Karpas-422 (cell line): ENCODE results near the gene TAGLN. TPM values are rescaled to one million over a fixed set of nuclear protein-coding genes. Genes with fewer than 3 reads are reported as not detected.

Source experiments
- DNase-seq: peaks from one replicate; pipeline ENCODE4 v3.0.0-alpha.2; 2015
- H2AFZ ChIP-seq: fragments of 200-600 bp; sonication (generic); 2 replicates; pipeline ENCODE4 v1.6.1; 2014; ENCODE audit warnings: antibody characterized with exemption, low read length, mixed read lengths
- H3K27ac ChIP-seq: fragments of 200-600 bp; sonication (generic); 2 replicates; pipeline ENCODE4 v1.5.1; 2014; ENCODE audit warnings: mild to moderate bottlenecking, low read length, moderate library complexity
- H3K27me3 ChIP-seq: fragments of 200-600 bp; sonication (generic); 2 replicates; pipeline ENCODE4 v1.6.1; 2014; ENCODE audit warnings: low read length, mixed read lengths
- H3K36me3 ChIP-seq: fragments of 200-600 bp; sonication (generic); 2 replicates; pipeline ENCODE4 v1.6.1; 2014; ENCODE audit warnings: low read length, mixed read lengths; ENCODE audit not compliant: insufficient read depth
- H3K4me1 ChIP-seq: fragments of 200-600 bp; sonication (generic); 2 replicates; pipeline ENCODE4 v1.6.1; 2014; ENCODE audit warnings: mild to moderate bottlenecking, low read length, mixed read lengths
- H3K4me2 ChIP-seq: fragments of 200-600 bp; sonication (generic); 2 replicates; pipeline ENCODE4 v1.6.1; 2014; ENCODE audit warnings: low read length, low read depth, mild to moderate bottlenecking; ENCODE audit not compliant: poor library complexity, severe bottlenecking
- H3K4me3 ChIP-seq: fragments of 200-600 bp; sonication (generic); 2 replicates; pipeline ENCODE4 v1.5.1; 2014; ENCODE audit warnings: mild to moderate bottlenecking, antibody characterized with exemption, low read length, mixed read lengths
- H3K79me2 ChIP-seq: fragments of 200-600 bp; sonication (generic); 2 replicates; pipeline ENCODE4 v1.6.1; 2014; ENCODE audit warnings: mild to moderate bottlenecking, low read length, mixed read lengths
- H3K9ac ChIP-seq: fragments of 200-600 bp; sonication (generic); 2 replicates; pipeline ENCODE4 v1.6.0; 2014; ENCODE audit warnings: low read length
- H3K9me2 ChIP-seq: fragments of 200-600 bp; sonication (generic), shearing (Covaris generic); replicated peaks from 2 replicates; pipeline ENCODE4 v1.6.0; 2014; ENCODE audit warnings: mild to moderate bottlenecking, low read length, moderate library complexity; ENCODE audit not compliant: insufficient read depth
- H3K9me3 ChIP-seq: fragments of 300-700, 200-600 bp; sonication (generic); 2 replicates; pipeline ENCODE4 v1.6.1; 2014; ENCODE audit warnings: low read length, mixed read lengths
- H4K20me1 ChIP-seq: fragments of 200-600 bp; sonication (generic); 2 replicates; pipeline ENCODE4 v1.6.1; 2014; ENCODE audit warnings: mild to moderate bottlenecking, antibody characterized with exemption, low read length, low read depth; ENCODE audit not compliant: insufficient read depth
- total RNA-seq: library from RNA; depleted of rRNA; stranded (reverse); fragments of >200 nt; shearing (Covaris generic); gene quantifications from 2 replicates; pipeline ENCODE4 v1.2.3, GENCODE V29; 2014; ENCODE audit warnings: low replicate concordance

Gene TAGLN
- total RNA-seq, 1 experiment from 2014 or later: 3.3 TPM

DNA sequence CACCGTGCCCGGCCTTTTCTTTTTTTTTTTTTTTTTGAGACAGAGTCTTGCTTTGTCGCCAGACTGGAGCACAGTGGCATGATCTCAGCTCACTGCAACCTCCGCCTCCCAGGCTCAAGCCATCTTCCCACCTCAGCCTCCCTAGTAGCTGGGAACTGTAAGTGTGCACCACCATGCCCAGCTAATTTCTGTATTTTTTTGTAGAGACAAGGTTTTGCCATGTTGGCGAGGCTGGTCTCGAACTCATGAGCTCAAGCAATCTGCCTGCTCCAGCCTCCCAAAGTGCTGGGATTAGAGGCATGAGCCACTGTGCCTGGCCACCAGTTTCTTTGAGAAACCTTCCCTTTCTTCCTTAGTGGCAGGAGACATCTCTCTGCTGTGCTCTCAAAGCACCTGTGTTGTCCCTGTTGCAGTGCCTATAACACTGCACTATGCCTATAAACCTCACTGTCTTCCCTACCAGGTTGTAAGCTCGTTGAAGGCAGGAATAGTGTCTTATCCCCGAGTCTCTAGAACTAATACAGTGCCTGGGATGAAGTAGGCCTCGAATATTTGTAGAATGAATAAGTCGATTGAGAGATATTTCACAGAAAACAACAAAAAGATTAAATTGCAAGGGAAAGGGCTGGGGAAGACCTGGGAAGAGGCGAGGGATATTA lies 13.7 kb downstream of the TAGLN start:
- H3K27me3 ChIP-seq: no peaks in the 10 kb centered on the region
- no peak overlapping the region for H3K9ac ChIP-seq
- H3K36me3 ChIP-seq: no peaks in the 10 kb centered on the region
- H3K4me2 ChIP-seq: no peak overlapping the region
- no peak overlapping the region for H2AFZ ChIP-seq
- no peaks in the 10 kb centered on the region for H4K20me1 ChIP-seq
- no peak for DNase-seq
- H3K4me1 ChIP-seq: no peaks in the 10 kb centered on the region
- no peaks in the 10 kb centered on the region for H3K9me3 ChIP-seq
- H3K9me2 ChIP-seq: no peaks in the 10 kb centered on the region
- no peak overlapping the region for H3K4me3 ChIP-seq
- no peaks in the 10 kb centered on the region for H3K79me2 ChIP-seq
- no peak overlapping the region for H3K27ac ChIP-seq

DNA sequence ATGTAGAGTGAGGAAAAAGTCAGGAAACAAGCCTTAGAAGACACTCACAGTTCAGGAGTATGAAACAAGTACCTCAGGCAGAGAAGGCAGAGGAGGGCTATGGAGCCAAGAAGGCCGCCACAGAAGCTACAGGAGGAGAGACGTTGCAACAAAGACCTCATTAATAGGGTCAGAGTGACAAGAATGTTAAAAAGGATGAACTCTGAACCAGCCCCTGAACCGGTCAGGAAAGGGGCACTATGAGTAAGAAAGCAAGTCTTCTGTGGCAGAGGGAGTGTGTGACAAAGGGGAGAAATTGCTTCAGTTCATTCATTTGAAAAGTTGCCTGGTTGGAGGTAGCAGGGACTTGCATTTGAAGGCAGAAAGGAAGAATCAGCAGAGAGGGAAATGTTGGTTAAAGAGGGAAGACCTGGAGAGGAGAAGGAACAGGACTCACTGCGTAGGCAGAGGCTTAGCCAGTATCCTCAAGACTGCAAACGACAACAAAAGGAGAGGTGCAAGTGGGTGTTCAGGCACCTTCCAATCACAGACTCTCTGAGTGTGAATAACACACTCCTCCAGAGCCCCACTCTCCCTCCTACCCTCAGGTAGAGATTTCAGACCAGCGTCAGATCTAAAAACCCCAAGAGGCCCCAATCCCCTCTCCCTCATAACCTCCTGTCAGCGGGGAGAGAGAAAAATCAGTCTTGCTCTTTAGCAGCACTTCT lies 15.4 kb downstream of the TAGLN start:
- Histone ChIP-seq H3K9me2 (no peaks in the 10 kb centered on the region), H2AFZ (no peak overlapping the region), H3K79me2 (no peaks in the 10 kb centered on the region), H4K20me1 (no peaks in the 10 kb centered on the region), H3K36me3 (no peaks in the 10 kb centered on the region), H3K4me1 (no peaks in the 10 kb centered on the region), H3K27ac (no peak overlapping the region), H3K4me3 (no peak overlapping the region), H3K27me3 (no peaks in the 10 kb centered on the region), H3K9me3 (no peaks in the 10 kb centered on the region), H3K4me2 (no peak overlapping the region), H3K9ac (no peak overlapping the region)
- DNase-seq: no peak

DNA sequence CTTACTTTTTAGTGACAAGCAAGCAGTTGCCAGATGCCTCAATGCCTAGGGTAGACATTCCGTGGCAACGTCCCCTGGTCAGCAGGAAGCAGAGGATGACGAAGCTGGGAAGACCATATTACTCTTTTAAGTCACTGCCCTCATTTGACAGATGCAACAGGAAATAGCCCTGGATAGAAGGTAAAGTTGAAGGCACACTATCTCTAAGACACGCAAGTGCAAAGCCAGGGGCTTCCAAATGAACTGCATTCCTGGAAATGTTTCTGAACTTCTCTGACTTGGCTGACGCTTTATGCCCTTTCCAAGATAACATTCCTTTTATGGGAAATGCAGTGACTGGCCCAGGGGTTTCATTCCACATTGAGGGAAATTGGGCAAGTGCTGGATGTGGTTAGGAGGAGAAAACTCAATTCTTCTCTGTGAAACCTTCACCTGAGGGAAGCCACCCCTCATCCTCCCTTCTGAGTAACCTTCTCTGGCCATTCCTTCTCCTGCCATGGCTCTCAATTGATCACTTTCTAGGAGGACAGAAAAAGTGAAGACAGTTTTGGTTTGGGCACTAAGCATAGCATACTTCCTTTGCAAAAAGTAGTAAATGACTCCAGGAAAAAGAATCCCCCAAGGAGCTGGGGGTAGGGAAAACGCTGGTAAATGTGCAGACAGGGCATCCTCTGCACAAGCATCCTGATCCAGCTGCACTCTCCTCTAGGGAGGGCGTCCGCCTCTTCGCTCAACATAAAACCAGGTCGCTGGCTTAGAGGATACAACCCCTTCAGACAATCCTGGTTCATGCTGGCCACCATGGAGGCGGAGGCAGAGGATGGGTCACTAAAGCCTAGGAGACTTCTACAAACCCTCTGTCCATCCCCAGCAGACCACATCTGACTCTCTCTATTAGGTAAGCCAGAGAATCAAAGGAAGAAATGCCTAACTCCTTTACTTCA lies 18.2 kb downstream of the TAGLN start:
- Histone ChIP-seq H3K4me2 (no peak overlapping the region), H3K27me3 (no peaks in the 10 kb centered on the region), H3K9me2 (no peaks in the 10 kb centered on the region), H3K9me3 (no peaks in the 10 kb centered on the region), H4K20me1 (no peaks in the 10 kb centered on the region), H3K36me3 (no peaks in the 10 kb centered on the region), H3K79me2 (no peaks in the 10 kb centered on the region), H3K27ac (no peak overlapping the region), H3K4me3 (no peak overlapping the region), H3K4me1 (no peaks in the 10 kb centered on the region), H3K9ac (no peak overlapping the region), H2AFZ (no peak overlapping the region)
- peak; percentile 14 for DNase-seq

DNA sequence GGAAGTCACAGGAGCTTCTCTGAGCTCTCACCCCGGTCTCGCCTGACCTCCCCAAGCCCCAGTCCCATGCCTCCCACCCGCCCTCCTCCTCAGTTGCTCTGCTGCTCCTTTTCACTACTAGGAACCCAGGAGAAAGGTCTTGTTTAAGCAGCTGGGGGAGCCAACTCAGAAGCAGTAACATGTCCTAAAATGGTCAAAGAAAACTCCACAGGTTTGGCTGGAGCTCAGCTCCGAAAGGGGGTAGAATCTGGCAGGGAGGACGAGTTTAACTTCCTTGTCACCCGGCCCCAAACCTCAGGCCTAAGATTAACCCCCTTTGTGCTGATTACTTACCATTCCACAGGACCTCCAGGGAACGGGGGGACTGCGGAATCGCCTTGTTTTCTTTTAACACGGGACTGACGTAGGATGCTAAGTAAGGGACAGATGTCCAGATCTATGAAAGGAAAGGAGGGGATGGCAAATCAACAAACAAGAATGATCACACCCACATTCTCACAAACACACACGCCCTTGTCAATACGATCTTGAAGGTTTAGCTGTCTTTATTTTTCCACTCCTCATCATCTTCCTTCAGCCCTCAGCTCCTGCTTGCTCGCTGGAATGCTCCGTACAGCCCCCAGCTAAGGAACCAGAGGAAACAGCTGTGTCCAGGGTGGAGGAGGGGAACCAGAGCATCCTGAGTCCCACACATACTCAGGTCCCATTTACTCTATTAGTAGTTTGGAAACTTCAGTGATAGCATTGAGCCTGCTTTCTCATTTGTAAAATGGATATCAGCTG lies 19.2 kb downstream of the TAGLN start:
- no peaks in the 10 kb centered on the region for H3K36me3 ChIP-seq
- H3K9me2 ChIP-seq: no peaks in the 10 kb centered on the region
- H3K27me3 ChIP-seq: no peaks in the 10 kb centered on the region
- no peaks in the 10 kb centered on the region for H3K4me1 ChIP-seq
- H3K4me3 ChIP-seq: no peak overlapping the region
- no peak overlapping the region for H2AFZ ChIP-seq
- no peaks in the 10 kb centered on the region for H4K20me1 ChIP-seq
- H3K79me2 ChIP-seq: no peaks in the 10 kb centered on the region
- no peaks in the 10 kb centered on the region for H3K9me3 ChIP-seq
- H3K9ac ChIP-seq: no peak overlapping the region
- DNase-seq: peak; percentile 9
- no peak overlapping the region for H3K4me2 ChIP-seq
- no peak overlapping the region for H3K27ac ChIP-seq

DNA sequence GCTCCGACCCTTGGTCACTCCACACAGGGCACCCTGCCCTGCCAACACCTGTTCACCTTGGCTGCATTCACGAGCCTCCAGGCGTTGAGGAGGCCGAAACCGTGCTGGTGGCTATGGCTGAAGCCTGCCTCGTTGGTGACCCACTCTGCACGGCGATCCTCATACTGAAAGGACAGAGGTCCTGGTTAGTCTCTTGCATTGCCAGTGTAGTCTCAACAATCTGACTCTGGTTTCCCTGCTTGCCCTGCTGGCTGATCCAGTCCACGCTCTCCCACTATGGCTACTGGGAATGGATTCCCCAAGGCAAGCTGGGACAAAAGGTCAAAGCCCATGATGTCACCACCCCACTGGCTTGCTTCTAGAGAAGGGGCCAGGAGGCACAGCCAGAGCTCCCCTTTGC lies 19.8 kb downstream of the TAGLN start:
- no peak overlapping the region for H3K4me3 ChIP-seq
- no peaks in the 10 kb centered on the region for H3K9me3 ChIP-seq
- no peaks in the 10 kb centered on the region for H3K4me1 ChIP-seq
- H3K4me2 ChIP-seq: no peak overlapping the region
- H3K9me2 ChIP-seq: no peaks in the 10 kb centered on the region
- H3K79me2 ChIP-seq: no peaks in the 10 kb centered on the region
- H4K20me1 ChIP-seq: no peaks in the 10 kb centered on the region
- H3K9ac ChIP-seq: no peak overlapping the region
- H3K36me3 ChIP-seq: no peaks in the 10 kb centered on the region
- no peak overlapping the region for H2AFZ ChIP-seq
- no peak for DNase-seq
- no peak overlapping the region for H3K27ac ChIP-seq
- no peaks in the 10 kb centered on the region for H3K27me3 ChIP-seq

DNA sequence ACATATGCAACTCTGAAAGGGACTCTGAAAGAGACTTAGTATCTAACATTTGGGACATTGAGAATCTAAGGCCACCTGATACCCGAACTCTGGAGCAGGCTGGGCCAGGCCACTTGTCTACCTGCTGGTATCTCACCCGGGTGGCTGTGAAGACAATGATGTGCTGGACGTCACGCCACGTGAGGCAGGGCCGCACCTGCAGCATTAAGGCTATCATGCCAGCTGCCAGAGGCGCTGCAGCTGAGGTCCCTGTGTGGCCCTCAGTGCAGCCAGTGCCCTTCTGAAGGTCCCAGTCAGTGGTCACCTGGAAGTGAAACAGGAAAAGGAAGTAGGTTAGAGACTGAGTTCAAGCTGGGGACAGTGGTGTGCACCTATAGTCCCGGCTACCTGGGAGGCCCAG lies 20.3 kb downstream of the TAGLN start:
- no peaks in the 10 kb centered on the region for H4K20me1 ChIP-seq
- no peaks in the 10 kb centered on the region for H3K36me3 ChIP-seq
- no peak overlapping the region for H3K4me3 ChIP-seq
- H3K4me1 ChIP-seq: no peaks in the 10 kb centered on the region
- H3K27ac ChIP-seq: no peak overlapping the region
- no peak overlapping the region for H3K4me2 ChIP-seq
- H3K27me3 ChIP-seq: no peaks in the 10 kb centered on the region
- no peaks in the 10 kb centered on the region for H3K9me2 ChIP-seq
- no peak overlapping the region for H3K9ac ChIP-seq
- no peak overlapping the region for H2AFZ ChIP-seq
- H3K9me3 ChIP-seq: no peaks in the 10 kb centered on the region
- no peak for DNase-seq
- no peaks in the 10 kb centered on the region for H3K79me2 ChIP-seq

DNA sequence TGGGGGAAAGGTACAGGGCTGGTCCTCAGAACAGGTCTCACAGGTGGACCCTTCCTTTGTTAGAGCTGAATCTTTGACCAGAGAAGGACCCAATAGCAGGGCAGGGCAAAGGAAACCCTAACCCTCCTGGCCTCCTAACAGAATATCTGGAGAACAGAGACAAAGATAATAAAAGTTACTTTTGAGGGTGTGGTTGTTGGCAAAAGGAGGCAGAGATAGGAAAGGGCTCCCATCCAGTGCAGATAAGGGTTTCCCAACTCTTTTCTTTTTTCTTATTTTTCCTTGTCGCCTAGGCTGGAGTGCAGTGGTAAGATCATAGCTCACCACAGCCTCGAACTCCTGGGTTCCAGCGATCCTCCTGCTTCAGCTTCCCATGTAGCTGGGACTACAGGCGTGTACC lies 20.8 kb downstream of the TAGLN start:
- Histone ChIP-seq H3K4me2 (no peak overlapping the region), H3K79me2 (no peaks in the 10 kb centered on the region), H3K36me3 (no peaks in the 10 kb centered on the region)

More for the DNA sequence above, 20.8 kb downstream of the TAGLN start:
- Histone ChIP-seq H3K4me3 (no peak overlapping the region), H4K20me1 (no peaks in the 10 kb centered on the region), H3K27ac (no peak overlapping the region), H3K9ac (no peak overlapping the region), H3K9me2 (no peaks in the 10 kb centered on the region), H3K27me3 (no peaks in the 10 kb centered on the region), H3K9me3 (no peaks in the 10 kb centered on the region), H3K4me1 (no peaks in the 10 kb centered on the region), H2AFZ (no peak overlapping the region)
- no peak for DNase-seq
